GM21515 (cell line): ENCODE results near the gene TRAPPC14.

Experiments used
- ATAC-seq: cut with Tn5 transposase; IDR thresholded peaks from one replicate; pipeline ENCODE4 v1.9.1; 2021; ENCODE audit not compliant: unreplicated experiment

Gene TRAPPC14

GRCh38 chr7:100126931-100127865, 31.3 kb downstream of the TRAPPC14 start, which contains the start of gene MBLAC1:
TSS of gene MBLAC1 (plus strand) at chr7:100126967. CDS start at chr7:100127396, 429 bp downstream.
- ATAC-seq = peak; percentile 58

- ATAC-seq = peak; percentile 26
These were observed 32.1 kb downstream of the TRAPPC14 start for GRCh38 chr7:100126239-100126930.

DNA sequence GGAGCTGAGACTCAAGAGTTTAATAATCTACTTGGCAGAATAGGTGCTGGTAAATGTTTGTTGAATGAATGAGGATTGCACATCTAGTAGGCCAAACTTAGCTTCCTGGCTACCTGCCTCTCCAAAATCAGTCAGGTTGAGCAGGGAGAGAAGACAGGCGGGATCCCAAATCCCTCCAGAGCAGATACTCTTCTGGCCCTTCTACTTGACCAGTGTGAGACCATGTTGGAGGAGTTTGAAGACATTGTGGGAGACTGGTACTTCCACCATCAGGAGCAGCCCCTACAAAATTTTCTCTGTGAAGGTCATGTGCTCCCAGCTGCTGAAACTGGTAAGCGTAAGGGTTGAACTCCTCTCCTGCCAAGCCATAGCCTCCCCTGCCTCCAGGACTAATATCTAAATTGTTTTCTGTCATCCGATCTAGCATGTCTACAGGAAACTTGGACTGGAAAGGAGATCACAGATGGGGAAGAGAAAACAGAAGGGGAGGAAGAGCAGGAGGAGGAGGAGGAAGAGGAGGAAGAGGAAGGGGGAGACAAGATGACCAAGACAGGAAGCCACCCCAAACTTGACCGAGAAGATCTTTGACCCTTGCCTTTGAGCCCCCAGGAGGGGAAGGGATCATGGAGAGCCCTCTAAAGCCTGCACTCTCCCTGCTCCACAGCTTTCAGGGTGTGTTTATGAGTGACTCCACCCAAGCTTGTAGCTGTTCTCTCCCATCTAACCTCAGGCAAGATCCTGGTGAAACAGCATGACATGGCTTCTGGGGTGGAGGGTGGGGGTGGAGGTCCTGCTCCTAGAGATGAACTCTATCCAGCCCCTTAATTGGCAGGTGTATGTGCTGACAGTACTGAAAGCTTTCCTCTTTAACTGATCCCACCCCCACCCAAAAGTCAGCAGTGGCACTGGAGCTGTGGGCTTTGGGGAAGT, 34.0 kb downstream of the TRAPPC14 start:
- no peak for ATAC-seq

GRCh38 chr7:100122568-100122967, 36.0 kb downstream of the TRAPPC14 start:
- no peak for ATAC-seq

GRCh38 chr7:100122067-100122466, 36.5 kb downstream of the TRAPPC14 start:
- ATAC-seq = no peak

DNA sequence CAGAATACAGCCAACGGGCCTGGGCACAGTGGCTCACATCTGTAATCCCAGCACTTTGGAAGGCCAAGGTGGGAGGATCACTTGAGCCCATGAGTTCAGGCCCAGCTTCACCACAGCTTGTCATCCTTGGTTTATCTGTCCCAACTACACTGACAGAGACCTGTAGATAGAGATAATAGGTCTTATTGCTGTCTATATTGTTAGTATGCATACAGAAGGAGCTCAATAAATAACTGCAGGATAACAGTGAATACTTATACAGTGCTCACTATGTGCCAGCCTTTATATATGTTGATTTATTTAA, 37.8 kb downstream of the TRAPPC14 start:
- no peak for ATAC-seq

DNA sequence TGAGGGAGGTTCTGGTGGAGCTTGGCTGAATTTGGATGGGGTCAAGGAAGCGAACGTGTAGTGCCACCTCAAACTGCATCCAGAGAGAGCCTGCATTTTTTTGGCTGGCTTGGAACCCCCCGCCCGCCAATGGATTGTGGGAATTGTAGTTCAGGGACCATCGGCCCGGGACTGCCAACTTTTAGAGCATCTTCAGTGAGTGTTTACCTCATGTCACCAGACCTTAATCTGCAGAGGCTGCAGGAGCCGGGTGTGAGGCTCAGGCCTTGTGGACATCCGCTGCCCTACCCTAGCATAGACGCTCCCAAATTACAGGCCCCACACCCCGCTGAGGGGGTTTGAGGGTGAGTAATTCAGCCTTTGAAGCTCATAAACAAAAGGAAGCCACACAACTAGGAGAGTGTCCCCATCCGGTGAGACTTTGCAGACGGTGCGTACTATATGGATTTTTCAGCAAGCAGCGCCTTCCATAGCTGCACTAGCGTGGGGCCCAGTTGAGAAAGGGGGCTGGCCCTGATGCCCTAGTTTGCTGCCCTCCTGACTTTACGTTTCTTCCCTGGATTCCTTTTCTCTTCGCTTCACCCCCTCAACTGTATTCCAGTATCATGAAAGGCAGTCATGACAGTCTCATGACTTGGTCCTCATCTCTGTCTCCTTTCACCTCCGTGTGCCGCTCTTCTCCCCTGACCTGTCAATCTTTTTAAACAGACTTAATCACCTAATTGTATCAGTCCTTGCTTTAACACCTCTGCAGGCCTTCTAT, 38.4 kb downstream of the TRAPPC14 start:
- ATAC-seq = peak; percentile 32

- ATAC-seq = peak; percentile 65
These were observed 39.2 kb downstream of the TRAPPC14 start, which contains the start of the genes CNPY4 and TAF6 for GRCh38 chr7:100119072-100119969. TSS of gene CNPY4 (plus strand) at chr7:100119634. CDS start at chr7:100119745, 111 bp downstream. TSS of gene TAF6 (minus strand) at chr7:100119358. CDS start at chr7:100114209, 5,149 bp downstream.

DNA sequence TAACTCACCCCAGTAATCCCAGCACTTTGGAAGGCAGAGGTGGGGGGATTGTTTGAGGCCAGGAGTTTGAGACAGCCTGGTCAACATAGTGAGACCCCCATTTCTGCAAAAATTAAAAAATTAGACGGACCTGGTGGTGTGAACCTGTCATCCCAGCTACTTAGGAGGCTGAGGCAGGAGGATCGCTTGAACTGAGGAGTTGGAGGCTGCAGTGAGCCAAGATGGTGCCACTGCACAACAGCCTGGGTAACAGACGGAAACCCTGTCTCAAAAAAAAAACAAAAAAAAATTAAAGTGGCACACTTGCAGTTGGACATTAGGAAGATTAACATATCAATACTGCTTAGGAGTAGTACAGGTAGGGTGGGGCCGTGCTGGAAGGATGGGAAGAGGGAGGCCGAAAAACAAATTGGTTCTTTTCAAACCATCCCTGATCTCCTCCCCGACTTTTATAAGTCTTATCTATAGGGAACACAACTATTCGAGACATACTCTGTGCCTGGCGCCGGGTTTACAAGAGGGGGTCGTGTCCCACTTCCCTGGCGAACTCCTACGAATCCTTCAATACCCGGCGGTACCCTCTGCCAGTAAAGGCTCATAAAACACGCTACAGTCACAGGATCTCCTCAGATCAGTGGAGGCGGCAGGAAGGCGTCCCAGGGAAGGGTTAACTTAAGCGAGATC, 40.0 kb downstream of the TRAPPC14 start:
- no peak for ATAC-seq

- ATAC-seq = no peak
These were observed 43.5 kb downstream of the TRAPPC14 start for GRCh38 chr7:100115026-100115425.

GRCh38 chr7:100111914-100112313, 46.6 kb downstream of the TRAPPC14 start:
- no peak for ATAC-seq

GRCh38 chr7:100111156-100111555, 47.4 kb downstream of the TRAPPC14 start:
- ATAC-seq = no peak

GRCh38 chr7:100109521-100110163, 48.9 kb downstream of the TRAPPC14 start:
- ATAC-seq = no peak

DNA sequence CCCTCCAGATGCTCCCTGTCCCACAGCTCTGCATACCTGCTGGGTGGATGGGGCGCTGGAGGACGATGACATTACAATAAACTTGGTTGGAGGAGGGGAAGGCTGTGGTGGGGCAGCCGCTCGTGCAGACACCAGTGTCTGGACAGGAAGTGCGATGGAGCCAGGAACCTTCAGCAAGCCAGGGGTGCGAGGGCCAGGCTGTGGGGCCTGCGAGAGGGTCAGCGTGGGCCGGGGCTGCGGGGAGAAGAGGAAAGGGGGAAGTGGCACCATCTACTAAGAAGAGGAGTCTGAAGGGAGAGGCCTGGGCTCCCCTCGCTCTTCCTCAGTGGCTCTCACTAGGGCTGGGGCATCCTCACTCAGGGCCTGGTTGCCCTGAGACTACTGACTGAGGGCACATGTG, 50.6 kb downstream of the TRAPPC14 start:
- ATAC-seq = no peak

DNA sequence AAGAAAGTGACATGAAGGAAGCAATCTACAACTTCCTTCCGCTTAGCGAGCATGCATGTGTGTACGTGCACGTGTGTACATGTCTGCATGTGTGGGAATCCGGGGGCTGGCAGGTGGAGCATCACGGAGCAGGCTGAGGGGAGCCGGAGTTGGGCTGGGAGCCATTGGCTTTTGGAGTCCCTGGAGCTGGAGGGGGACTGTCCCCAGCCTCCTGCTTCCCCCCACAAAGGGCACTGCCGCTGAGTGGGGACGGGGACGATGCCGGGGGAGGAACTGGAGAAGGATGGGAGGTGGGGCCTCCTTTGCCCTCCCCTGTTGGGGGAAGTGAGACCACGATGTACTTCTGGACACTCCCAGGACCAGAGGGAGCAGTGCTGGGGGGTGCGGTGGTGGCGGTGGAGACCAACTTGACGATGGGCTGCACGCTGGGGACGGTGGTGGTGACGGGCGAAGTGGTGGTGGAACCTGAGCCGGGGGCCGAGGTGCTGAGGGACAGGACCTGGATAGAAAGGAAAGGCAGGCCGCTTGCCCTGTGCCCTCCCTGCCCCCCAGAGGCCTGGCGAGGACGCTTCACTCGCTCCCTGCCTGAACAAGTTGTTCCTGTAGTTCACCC, 51.3 kb downstream of the TRAPPC14 start:
- ATAC-seq = no peak

GRCh38 chr7:100106633-100107032, 51.9 kb downstream of the TRAPPC14 start:
- no peak for ATAC-seq

GRCh38 chr7:100105534-100105933, 53.0 kb downstream of the TRAPPC14 start:
- ATAC-seq = no peak
